A549 (cell line): ENCODE results near the gene HMCN1. TPM values are rescaled to one million over a fixed set of nuclear protein-coding genes. Genes with fewer than 3 reads are reported as not detected.
A peak's percentile ranks its signal among the peaks of the same experiment; 100 is the strongest.

Experiments
- ATAC-seq, 2 experiments: fragments of 200-7000 bp in 1 of 2; fragments of >200 bp in 1 of 2; cut with Nextera tagmentation in 1 of 2; cut with Tn5 transposase in 1 of 2; 3 replicates each; pipeline versions ENCODE4 v1.8.0 to v1.9.1; 2018 to 2020; ENCODE audit warnings: mild to moderate bottlenecking in 1 of 2, moderate library complexity in 1 of 2
- CTCF ChIA-PET: fragments of 300-600 bp; sonication (Branson Sonifier 250); formaldehyde crosslinking; extraction: SDS; loops from one replicate; lab custom pipeline; 2021; ENCODE audit warnings: antibody characterized with exemption, inconsistent platforms; lab: Yijun Ruan, JAX
- POLR2A ChIA-PET: fragments of 350-600 bp; formaldehyde crosslinking; extraction: SDS; loops from one replicate; lab custom pipeline; 2021; ENCODE audit warnings: antibody characterized with exemption, inconsistent platforms; lab: Yijun Ruan, JAX
- DNase-seq, 2 experiments: peaks; one replicate each; pipeline versions ENCODE4 v3.0.0 to v3.0.0-alpha.2; 2011 to 2016; ENCODE audit warnings: low read depth in 1 of 2, low spot score in 1 of 2
- FAIRE-seq: peaks from 2 replicates; lab custom pipeline; 2011; peaks lifted over from hg19 to GRCh38; lab: Jason Lieb, UNC
- H3K27ac ChIP-seq, 2 experiments: fragments of >200 bp; sonication (Bioruptor Twin); formaldehyde crosslinking; 3 replicates each; pipeline ENCODE4 v1.5.1; 2016 to 2017
- H3K4me1 ChIP-seq: fragments of >200 bp; sonication (Bioruptor Twin); formaldehyde crosslinking; 3 replicates; pipeline ENCODE4 v1.6.1; 2016
- H3K4me2 ChIP-seq: fragments of >200 bp; sonication (Bioruptor Twin); formaldehyde crosslinking; 3 replicates; pipeline ENCODE4 v1.6.1; 2016
- H3K4me3 ChIP-seq: fragments of >200 bp; sonication (Bioruptor Twin); formaldehyde crosslinking; 3 replicates; pipeline ENCODE4 v1.5.1; 2016
- H3K9me3 ChIP-seq: fragments of >200 bp; sonication (Bioruptor Twin); formaldehyde crosslinking; 3 replicates; pipeline ENCODE4 v1.6.1; 2016
- CBX2 ChIP-seq: fragments of 200-600 bp; sonication (generic); IDR thresholded peaks from 2 replicates; pipeline ENCODE4 v1.6.1; 2016; ENCODE audit warnings: low read depth, mild to moderate bottlenecking, borderline replicate concordance
- CEBPB ChIP-seq, 2 experiments: fragments of >200 bp in 1 of 2; sonication (Bioruptor Twin) in 1 of 2; formaldehyde crosslinking in 1 of 2; IDR thresholded peaks; 2 replicates each; pipeline ENCODE4 v1.6.1; 2012 to 2016
- EHMT2 ChIP-seq: fragments of 200-600 bp; sonication (generic); IDR thresholded peaks from 2 replicates; pipeline ENCODE4 v1.6.1; 2016; ENCODE audit warnings: antibody characterized with exemption, low read depth, mild to moderate bottlenecking, moderate library complexity
- FOSL2 ChIP-seq, 2 experiments: fragments of 450-650 bp in 1 of 2; fragments of >200 bp in 1 of 2; sonication (Bioruptor Twin) in 1 of 2; formaldehyde crosslinking; IDR thresholded peaks; 2 replicates each; pipeline versions ENCODE4 v1.5.0 to v1.6.1; 2016 to 2020; ENCODE audit warnings: mild to moderate bottlenecking in 1 of 2, moderate library complexity in 1 of 2
- HDAC2 ChIP-seq: fragments of 200-600 bp; sonication (generic); IDR thresholded peaks from 2 replicates; pipeline ENCODE4 v1.6.1; 2016
- HEYL ChIP-seq: fragments of 250-450 bp; sonication (Bioruptor Pico); IDR thresholded peaks from 2 replicates; pipeline ENCODE4 v1.8.0; 2021; ENCODE audit warnings: mild to moderate bottlenecking, moderate library complexity
- HOXB5 ChIP-seq: fragments of 250-450 bp; sonication (Bioruptor Pico); IDR thresholded peaks from 2 replicates; pipeline ENCODE4 v1.5.0; 2020; ENCODE audit warnings: mild to moderate bottlenecking, moderate library complexity
- KDM5A ChIP-seq: fragments of 200-600 bp; sonication (generic); IDR thresholded peaks from 2 replicates; pipeline ENCODE4 v1.6.1; 2016; ENCODE audit warnings: antibody characterized with exemption, mild to moderate bottlenecking
- MAZ ChIP-seq: fragments of 150-350 bp; IDR thresholded peaks from 2 replicates; pipeline ENCODE4 v1.6.1; 2014; ENCODE audit warnings: antibody characterized with exemption, low read depth, low read length, borderline replicate concordance
- MYC ChIP-seq: IDR thresholded peaks from 2 replicates; pipeline ENCODE4 v1.6.1; 2012; ENCODE audit warnings: mild to moderate bottlenecking, inconsistent platforms, low read length, improper control_type of control experiment, borderline replicate concordance
- NPAS2 ChIP-seq: fragments of 250-450 bp; sonication (Bioruptor Pico); IDR thresholded peaks from 2 replicates; pipeline ENCODE4 v1.8.0; 2022; ENCODE audit warnings: mild to moderate bottlenecking, moderate library complexity, borderline replicate concordance
- PHF8 ChIP-seq: fragments of 200-600 bp; sonication (generic); IDR thresholded peaks from 2 replicates; pipeline ENCODE4 v1.6.1; 2016; ENCODE audit warnings: low read depth, mild to moderate bottlenecking, antibody characterized with exemption, moderate library complexity, borderline replicate concordance
- RAD21 ChIP-seq, 2 experiments: fragments of >200 bp in 1 of 2; sonication (Bioruptor Twin) in 1 of 2; formaldehyde crosslinking in 1 of 2; IDR thresholded peaks in 1 of 2; conservative IDR thresholded peaks in 1 of 2; 2 replicates in 1 of 2; 3 replicates in 1 of 2; pipeline ENCODE4 v1.6.1; 2012 to 2018; ENCODE audit warnings: inconsistent platforms in 1 of 2
- RARB ChIP-seq: fragments of 250-450 bp; sonication (Bioruptor Pico); IDR thresholded peaks from 2 replicates; pipeline ENCODE4 v1.8.0; 2021; ENCODE audit warnings: mild to moderate bottlenecking, moderate library complexity
- RFX5 ChIP-seq: fragments of 450-650 bp; IDR thresholded peaks from 2 replicates; pipeline ENCODE4 v1.7.1; 2014; ENCODE audit warnings: antibody characterized with exemption, mild to moderate bottlenecking, moderate library complexity
- TP53 ChIP-seq: fragments of 250-450 bp; sonication (Bioruptor Pico); IDR thresholded peaks from 2 replicates; pipeline ENCODE4 v1.5.0; 2021; ENCODE audit warnings: mild to moderate bottlenecking, moderate library complexity
- USF2 ChIP-seq: fragments of 450-650 bp; IDR thresholded peaks from 2 replicates; pipeline ENCODE4 v1.6.1; 2014; ENCODE audit warnings: antibody characterized with exemption
- ZFP36 ChIP-seq: fragments of 450-650 bp; IDR thresholded peaks from 2 replicates; pipeline ENCODE4 v1.6.1; 2014; ENCODE audit warnings: borderline replicate concordance; ENCODE audit not compliant: partially characterized antibody
- ZNF302 ChIP-seq: fragments of 250-450 bp; sonication (Bioruptor Pico); IDR thresholded peaks from 2 replicates; pipeline ENCODE4 v1.9.0; 2021; ENCODE audit warnings: inconsistent platforms, mild to moderate bottlenecking, moderate library complexity
- polyA plus RNA-seq, 4 experiments: library from polyadenylated mRNA; depleted of rRNA in 3 of 4; stranded (reverse); fragments of >200 nt; fragmentation: RNase III in 1 of 4; extraction: RNeasy Plus Mini Kit Qiagen cat#74134 plus additional on column Dnase treatment in 1 of 4; gene quantifications; 2 replicates in 3 of 4; 3 replicates in 1 of 4; pipeline ENCODE4 v1.2.3, GENCODE V29; 2011 to 2017
- TF ChIP-seq, protein P1 (sequence below): IDR thresholded peaks from 2 replicates; pipeline ENCODE4 v1.6.1; 2012; ENCODE audit warnings: low read depth, borderline replicate concordance
- TF ChIP-seq, protein P2 (sequence below): fragments of 150-350 bp; IDR thresholded peaks from 2 replicates; pipeline ENCODE4 v1.6.1; 2014; ENCODE audit warnings: low read depth, mild to moderate bottlenecking, low read length

The HMCN1 gene
- polyA plus RNA-seq, 2 of the 4 experiments (the other 2 are of a cell fraction) = 0.03 to 0.06 TPM

DNA sequence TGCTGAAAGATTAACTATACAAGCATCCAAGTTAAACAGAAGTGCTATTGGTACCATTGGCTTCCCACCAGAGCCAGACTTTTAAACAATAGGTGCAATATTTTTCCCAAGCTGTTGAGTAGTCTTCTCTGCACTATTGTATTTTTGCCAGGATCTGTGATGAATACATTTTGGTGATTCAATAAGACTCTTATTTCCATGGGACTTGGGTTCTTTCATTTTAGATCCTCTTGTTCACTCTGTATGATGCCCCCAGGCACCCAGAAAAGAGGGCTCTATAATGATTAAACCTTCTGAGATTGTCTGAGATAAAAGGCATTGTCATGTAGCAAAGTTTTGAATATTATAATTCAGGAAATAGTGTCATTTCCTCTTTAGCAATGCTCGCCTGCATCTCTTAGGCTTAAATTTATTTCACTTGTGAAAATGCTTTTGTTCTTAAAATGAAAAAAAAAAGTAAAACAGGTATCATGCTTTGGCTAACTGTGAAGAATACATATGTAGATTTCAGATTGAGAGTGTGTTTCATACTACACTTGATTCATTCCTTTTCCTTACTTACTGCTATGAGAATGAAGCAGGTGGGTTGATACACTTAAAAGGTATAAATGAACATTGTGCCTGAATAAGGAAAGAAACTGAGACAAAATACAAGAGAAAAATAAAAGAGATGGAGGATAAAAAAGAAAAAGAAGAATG, 275.0 kb downstream of the HMCN1 start (continued):
- TF ChIP-seq RFX5 = no peak

GRCh38 chr1:186014370-186015037, 280.3 kb downstream of the HMCN1 start:
- Histone ChIP-seq H3K27ac (no peak overlapping the region), H3K4me1 (no peaks in the 10 kb centered on the region), H3K4me2 (no peak overlapping the region), H3K9me3 (no peaks in the 10 kb centered on the region), H3K4me3 (no peak overlapping the region)
- no peak for DNase-seq
- ChIA-PET POLR2A (no interaction called here), CTCF (no interaction called here)
- TF ChIP-seq CEBPB (IDR thresholded peaks at IDR 0.05) (no peak), KDM5A (no peak), HDAC2 (no peak), TP53 (CRISPR knock-in tag) (no peak), MYC (no peak), NPAS2 (CRISPR knock-in tag) (no peak), USF2 (no peak), HEYL (CRISPR knock-in tag) (no peak), ZFP36 (no peak)
- TF ChIP-seq, protein P1, sequence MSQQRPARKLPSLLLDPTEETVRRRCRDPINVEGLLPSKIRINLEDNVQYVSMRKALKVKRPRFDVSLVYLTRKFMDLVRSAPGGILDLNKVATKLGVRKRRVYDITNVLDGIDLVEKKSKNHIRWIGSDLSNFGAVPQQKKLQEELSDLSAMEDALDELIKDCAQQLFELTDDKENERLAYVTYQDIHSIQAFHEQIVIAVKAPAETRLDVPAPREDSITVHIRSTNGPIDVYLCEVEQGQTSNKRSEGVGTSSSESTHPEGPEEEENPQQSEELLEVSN = no peak
- no peak for FAIRE-seq
- no peak for ATAC-seq

DNA sequence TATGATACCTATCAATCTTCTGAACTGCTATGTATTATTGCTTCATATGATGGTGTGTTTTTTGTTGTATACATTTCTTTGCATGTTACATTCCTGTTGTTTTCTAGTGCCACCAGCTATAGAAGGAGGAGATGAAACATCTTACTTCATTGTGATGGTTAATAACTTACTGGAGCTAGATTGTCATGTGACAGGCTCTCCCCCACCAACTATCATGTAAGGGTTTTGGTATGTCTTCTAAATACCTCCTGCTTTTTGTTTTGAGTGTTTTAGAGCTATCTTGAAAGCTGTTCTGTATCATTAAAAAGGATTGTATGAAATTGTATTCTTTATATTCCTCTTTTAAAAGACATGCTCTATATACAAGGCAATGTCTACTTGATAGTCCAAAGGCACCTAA, 282.7 kb downstream of the HMCN1 start:
- Histone ChIP-seq H3K9me3 (no peaks in the 10 kb centered on the region), H3K27ac (no peak overlapping the region), H3K4me3 (no peak overlapping the region), H3K4me2 (no peak overlapping the region), H3K4me1 (no peaks in the 10 kb centered on the region)
- CTCF ChIA-PET = no interaction called here
- peak; percentile 18 for FAIRE-seq
- no peak for TF ChIP-seq NPAS2 (CRISPR knock-in tag)
- no peak for TF ChIP-seq PHF8
- TF ChIP-seq, protein P2, sequence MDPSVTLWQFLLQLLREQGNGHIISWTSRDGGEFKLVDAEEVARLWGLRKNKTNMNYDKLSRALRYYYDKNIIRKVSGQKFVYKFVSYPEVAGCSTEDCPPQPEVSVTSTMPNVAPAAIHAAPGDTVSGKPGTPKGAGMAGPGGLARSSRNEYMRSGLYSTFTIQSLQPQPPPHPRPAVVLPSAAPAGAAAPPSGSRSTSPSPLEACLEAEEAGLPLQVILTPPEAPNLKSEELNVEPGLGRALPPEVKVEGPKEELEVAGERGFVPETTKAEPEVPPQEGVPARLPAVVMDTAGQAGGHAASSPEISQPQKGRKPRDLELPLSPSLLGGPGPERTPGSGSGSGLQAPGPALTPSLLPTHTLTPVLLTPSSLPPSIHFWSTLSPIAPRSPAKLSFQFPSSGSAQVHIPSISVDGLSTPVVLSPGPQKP = no peak
- TF ChIP-seq RAD21 (conservative IDR thresholded peaks at IDR 0.05 in 1 of 2, IDR thresholded peaks at IDR 0.05 in 1 of 2) = no peak
- no peak for TF ChIP-seq ZFP36
- no peak for TF ChIP-seq EHMT2
- no peak for TF ChIP-seq MAZ
- TF ChIP-seq FOSL2 (IDR thresholded peaks at IDR 0.05) = no peak
- TF ChIP-seq FOSL2 (CRISPR knock-in tag; IDR thresholded peaks at IDR 0.05) = no peak
- no peak for TF ChIP-seq CBX2
- TF ChIP-seq RARB (CRISPR knock-in tag) = no peak
- TF ChIP-seq HOXB5 (CRISPR knock-in tag) = no peak
- TF ChIP-seq ZNF302 (CRISPR knock-in tag) = no peak
- DNase-seq = no peak
- no peak for ATAC-seq
- POLR2A ChIA-PET = no interaction called here
